Daoy (cell line): Measurements from ENCODE around the gene MEIOSIN. TPM values are rescaled to one million over a fixed set of nuclear protein-coding genes. Genes with fewer than 3 reads are reported as not detected.
A peak's percentile ranks its signal among the peaks of the same experiment; 100 is the strongest.

Source experiments
- DNase-seq: peaks from one replicate; pipeline ENCODE4 v3.0.0-alpha.2; 2015; ENCODE audit warnings: low read depth
- total RNA-seq: library from RNA; depleted of rRNA; stranded (reverse); fragments of >200 nt; shearing (Covaris generic); gene quantifications from 2 replicates; pipeline ENCODE4 v1.2.3, GENCODE V29; 2014

Gene MEIOSIN
- total RNA-seq, 1 experiment from 2014 or later = not detected

DNA sequence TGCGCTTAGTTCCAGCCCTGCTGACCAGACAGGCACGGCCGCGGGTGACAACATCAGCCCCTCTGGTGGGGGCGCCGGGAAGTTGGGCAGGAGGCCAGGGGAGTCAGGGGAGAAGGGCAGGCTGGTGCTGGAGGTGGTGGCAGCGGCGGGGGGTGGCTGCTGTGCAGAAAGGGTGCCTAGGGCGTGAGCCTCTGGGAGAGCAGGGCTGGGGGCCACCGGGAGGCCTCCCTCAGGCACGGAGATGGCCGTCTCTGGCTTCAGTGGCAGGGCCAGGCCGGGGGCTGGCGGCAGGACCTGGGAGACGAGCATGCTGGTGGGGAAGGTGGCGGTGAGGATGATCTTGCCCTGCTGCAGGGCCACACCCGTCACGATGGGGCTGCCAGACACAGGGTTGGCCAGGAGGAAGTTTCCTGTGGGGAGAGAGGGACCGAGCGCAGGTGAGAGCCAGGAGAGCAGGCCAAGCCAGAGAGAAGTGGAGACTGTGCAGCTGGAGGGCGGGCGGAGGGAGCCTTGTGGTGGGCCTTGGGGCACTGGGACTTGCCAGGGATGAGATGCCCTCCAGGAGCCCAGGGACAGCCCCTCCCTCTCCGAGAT, 32.6 kb downstream of the MEIOSIN start:
- DNase-seq = no peak

DNA sequence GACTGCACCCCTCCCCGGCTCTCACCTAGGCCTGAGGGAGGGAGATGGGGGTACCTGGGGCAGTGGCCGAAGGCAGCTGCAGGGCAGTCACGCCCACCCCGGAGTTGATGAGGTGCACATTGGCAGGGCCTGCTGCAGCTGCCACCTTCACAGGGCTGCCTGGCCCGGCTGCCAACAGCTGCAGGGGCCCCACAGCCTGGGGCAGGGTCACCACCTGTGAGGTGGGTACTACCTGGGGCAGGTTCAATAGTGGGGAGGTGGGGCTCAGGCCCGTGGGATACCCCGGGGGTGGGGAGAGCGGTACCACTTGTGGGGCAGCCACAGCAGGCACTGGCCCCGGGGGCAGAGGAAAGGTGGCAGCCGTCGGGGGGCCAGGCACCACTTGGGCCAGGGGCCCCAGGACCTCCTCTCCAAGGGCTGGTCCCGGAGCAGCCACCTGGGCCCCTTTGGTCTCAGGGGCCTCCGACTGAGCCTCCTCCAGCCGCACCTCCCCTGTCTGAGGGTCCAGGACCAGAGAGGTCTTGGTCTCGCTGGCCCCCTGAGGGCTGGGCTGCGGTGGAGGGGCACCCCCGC, 33.1 kb downstream of the MEIOSIN start:
- DNase-seq = no peak

DNA sequence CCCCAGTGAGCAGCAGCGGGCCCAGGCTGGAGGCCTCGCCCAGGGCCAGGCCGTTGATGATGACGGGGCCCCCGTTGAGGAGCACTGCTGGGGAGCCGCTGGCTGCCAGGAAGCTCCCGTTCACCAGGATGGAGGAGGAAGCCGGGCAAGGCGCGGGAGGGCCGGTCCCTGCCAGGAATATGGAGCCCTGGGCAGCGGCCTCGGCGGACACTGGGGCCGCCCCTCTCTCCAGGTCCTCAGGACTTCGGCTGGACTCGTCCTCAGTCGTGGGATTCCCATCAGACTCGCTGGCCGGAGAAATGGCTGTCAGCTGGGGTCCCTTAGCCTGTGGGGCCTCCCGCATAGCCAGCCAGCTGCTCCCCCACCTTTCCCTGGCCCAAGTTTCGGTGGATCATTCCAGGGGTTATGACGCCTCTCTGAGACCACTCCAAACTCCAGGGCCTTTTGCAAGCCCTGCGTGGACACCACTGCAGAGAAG, 33.7 kb downstream of the MEIOSIN start:
- DNase-seq = no peak

DNA sequence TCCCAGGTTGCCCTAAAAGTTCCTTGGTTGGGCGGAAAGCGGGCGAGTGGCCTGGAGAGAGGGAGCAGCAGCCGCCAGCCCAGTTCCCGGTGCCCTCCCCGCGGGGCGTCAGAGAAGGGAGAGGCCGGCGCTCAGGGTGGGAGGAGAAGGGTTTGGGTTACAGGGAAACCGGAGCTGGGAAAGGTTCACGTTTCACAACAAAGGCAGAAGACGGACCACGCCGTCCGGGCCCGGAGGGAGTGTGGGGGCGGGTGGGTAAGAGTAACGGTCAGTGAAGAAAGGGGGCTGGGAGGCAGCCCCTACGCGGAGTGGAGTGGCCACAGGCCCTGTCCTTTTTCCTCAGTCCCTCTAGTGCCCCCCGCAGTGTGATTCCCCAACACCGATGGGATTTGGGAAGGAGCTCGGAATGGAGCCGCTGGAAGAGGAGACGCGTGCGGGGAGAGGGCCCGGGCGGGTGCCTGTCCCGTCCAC, 34.2 kb downstream of the MEIOSIN start:
- peak; percentile 90 for DNase-seq

DNA sequence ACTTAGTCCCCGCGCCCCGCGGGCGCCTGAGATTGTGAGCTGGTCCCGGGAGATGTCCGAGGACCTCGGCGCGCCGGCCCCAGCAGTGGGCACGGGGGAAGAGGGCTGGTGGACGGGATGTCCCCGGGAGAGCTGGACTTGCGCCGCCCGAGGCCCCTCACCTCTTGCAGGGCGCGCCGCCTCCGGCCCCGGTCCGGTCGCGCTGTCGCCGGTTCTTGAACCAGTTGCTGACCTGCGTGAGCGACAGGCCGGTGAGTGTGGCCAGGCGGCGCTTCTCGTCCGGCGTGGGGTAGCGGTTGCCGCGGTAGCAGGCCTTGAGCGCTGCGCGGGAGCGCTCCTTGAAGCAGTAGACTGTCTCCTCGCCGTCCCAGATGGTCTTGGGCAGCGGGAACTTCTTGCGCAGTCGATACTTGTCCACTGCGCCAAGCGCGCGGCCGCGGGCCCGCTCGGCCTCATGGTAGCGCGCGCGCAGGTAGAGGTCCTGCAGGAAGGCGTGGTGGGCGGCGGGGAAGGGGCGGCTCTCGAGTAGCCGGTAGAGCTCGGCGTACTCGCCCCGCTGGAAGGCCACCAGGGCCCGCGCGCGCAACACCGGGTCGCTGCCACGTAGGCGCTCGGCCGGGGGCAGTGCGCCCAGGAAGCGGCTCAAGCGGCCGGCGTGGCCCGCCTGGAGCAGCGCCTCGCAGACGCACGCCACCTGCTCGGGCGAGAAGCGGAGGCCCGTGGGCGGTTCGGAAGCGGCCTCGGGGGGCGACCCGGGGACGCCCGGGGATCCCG, 34.8 kb downstream of the MEIOSIN start:
- DNase-seq = peak; percentile 80

DNA sequence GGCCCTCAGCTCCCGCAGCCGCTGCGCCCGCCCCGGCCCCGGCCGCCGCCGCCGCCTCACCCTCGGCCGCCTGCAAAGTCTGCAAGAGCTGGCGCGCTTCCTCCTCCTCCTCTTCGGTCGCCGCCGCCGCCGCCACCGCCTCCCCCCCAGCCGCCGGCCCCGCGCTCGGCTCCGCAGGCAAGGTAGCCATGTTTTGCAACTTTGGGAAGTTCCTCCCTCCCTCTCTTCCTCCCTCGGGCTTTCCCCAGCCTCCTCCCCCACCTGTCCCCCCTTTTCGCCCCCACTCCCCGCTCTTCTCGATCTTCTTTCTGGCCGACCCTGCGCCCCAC, 35.4 kb downstream of the MEIOSIN start:
- DNase-seq = peak; percentile 74

DNA sequence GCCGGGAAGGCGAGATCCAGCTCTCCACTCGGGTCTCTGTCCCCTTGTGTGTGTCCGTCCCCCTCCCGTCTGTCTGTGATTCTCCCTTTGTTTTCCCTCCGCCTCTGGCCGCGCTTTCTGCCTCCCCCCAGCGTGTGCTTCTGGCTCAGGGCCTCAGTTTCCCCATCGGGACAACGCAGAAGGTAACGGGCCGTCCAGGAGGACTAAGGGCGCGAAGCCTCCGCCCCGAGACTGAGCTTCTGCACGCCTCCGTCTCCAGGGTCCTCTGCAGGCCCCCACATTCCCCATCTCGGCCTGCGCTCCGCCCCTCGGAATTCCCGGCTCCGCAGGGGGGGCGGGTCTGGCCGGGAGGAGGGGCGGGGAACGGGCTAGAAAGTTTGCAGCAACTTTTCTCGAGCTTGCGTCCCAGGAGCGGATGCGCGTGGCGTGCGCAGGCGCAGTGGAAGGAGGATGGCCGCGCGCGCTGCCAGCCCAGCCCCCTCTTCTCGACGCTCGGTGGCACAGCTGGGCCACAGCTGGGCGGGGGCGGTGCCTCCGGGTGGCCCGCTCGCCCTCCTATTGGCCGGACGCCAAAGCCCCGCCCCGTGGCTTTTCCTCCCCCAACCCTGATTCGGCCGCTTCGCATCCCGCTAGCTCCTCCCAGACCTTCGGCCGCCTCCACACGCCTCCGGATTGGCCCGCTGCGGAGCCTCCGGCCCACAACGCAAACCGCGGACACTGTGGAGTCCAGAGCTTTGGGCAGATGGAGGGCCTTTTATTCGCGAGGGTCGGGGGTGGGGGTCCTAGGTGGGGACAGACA, 35.9 kb downstream of the MEIOSIN start, which contains the start of gene SIX5:
Gene SIX5, minus strand, starts transcription at position 269 of the 799 bp plus-strand sequence. CDS start 408 bp downstream, outside the sequence.
- DNase-seq = peak; percentile 100

DNA sequence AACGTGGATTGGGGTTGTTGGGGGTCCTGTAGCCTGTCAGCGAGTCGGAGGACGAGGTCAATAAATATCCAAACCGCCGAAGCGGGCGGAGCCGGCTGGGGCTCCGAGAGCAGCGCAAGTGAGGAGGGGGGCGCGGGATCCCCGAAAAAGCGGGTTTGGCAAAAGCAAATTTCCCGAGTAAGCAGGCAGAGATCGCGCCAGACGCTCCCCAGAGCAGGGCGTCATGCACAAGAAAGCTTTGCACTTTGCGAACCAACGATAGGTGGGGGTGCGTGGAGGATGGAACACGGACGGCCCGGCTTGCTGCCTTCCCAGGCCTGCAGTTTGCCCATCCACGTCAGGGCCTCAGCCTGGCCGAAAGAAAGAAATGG, 36.6 kb downstream of the MEIOSIN start:
- DNase-seq = no peak

DNA sequence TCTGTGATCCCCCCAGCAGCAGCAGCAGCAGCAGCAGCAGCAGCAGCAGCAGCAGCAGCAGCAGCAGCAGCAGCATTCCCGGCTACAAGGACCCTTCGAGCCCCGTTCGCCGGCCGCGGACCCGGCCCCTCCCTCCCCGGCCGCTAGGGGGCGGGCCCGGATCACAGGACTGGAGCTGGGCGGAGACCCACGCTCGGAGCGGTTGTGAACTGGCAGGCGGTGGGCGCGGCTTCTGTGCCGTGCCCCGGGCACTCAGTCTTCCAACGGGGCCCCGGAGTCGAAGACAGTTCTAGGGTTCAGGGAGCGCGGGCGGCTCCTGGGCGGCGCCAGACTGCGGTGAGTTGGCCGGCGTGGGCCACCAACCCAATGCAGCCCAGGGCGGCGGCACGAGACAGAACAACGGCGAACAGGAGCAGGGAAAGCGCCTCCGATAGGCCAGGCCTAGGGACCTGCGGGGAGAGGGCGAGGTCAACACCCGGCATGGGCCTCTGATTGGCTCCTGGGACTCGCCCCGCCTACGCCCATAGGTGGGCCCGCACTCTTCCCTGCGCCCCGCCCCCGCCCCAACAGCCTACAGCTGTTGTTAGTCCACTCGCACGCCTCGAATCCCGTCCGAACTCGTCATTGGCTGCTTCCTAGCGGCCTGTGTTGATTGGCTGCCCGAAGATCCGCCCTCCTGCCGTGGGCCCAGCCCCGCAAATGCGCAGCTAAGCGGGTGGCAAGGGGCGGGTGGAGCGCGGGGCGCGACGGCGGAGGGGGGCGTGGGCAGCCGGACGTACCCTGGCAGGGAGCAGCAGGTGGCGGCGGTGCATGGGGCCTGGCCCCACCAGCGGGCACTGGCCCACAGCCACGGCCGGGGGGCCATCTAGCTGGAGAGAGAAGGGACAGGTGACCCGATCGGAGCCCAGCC, 37.2 kb downstream of the MEIOSIN start:
- DNase-seq = peak; percentile 97

DNA sequence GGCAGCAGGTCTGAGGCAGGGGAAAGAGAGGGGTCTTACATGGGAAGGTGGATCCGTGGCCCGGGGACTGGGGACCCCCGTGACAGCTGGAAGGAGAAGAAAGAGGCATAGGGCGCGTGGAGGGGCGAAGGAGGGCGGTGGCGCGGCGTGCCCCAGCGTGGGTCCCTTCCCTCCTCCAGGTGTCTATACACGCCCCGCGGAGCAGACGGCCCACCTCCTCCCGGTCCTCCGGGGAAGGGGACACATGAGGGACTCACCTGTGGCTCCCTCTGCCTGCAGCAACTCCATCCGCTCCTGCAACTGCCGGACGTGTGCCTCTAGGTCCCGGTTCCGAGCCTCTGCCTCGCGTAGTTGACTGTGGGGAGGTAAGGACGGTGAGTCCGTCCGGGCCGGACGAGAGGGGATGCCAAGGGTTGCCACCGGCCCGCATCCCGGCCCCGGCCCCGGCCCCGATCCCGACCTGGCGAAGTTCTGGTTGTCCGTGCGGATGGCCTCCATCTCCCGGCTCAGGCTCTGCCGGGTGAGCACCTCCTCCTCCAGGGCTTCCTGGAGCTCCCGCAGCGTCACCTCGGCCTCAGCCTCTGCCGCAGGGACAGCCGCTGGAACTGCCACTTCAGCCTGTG, 38.2 kb downstream of the MEIOSIN start:
- DNase-seq = no peak

DNA sequence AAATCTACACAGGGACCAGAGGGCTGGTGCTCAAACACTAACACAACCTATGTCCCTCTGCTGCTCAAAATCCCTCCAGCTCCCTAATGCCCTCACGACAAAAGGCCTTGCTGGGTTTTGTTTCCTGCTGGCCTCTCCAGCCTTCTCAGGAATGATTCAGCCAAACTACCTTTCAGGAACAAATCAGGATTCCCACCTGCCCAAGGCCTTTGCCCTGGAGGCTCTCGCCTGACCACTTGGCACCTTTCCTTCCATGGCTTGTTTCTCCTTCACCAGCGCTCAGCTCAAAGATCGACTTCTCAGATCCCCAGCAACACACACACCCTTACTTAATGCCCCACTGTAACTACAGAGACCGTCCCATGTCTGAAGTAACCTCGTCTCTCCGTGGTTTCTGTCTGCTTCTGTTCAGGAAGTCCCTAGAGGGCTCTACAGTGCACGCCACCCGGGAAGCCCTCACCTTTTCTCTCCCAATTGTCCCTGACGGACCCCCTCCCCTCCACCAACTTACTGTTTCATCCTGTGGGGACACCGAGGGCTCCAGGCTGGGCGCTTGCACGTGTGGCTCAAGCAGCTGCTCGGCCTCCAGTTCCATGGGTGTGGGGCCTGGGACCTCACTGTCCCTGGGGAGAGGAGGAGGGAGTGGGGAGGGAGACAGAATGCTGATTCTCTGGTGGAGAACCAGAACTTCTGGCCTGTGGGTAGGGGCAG, 39.0 kb downstream of the MEIOSIN start:
- no peak for DNase-seq

DNA sequence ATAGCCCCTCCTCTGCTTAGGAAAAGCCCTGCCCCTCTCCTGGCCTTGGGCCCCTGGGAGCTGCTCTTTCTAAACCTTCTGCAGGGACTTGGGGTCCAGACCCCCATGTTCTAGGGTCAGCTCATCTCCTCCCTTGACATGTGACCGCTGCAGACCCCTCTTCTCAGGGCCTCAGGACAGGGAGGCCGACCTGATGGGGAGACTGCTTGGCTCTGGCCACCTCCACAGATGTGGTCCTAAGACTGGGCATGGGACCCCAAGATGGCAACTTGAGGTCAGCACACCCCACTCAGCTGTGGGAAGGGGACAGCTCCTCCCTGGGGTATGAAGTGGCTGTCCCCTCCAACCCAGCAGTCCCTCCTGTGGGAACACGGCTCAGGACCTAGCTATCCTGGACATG, 39.7 kb downstream of the MEIOSIN start:
- DNase-seq = no peak

DNA sequence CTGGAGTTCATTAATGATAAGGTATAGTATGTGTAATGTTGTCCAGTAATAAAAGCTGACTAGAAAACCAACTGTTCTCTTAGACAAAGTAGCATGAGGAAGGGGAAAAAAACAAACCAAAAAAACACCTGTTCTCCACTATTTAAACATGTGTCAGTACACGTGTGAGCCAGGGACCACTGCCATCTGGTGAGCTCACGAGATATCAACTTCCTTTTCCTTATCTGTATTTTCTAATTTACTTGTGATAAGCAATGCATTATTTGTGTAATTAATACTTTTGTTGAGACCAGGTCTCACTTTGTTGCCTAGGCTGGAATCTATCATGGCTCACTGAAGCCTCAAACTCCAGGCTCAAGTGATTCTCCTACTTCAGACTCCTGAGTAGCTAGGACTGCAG, 40.1 kb downstream of the MEIOSIN start:
- DNase-seq = no peak

DNA sequence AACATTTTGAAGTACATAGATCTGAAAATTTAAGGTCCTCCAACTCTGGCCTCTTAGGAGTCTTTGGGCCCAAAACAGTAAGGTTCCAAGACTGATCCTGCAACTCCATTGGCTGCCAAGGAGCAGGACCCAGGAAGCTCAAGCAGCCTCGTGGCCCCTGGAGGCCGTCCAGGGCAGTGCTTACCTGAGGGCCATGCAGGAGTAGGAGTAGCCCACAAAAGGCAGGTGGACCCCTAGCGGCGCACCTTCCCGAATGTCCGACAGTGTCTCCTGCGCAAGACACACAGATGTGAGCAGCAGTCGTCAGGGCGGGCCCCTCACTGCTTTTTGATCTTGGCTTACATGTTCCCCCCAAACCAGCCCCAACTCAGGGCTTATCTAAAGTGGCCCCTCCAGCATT, 41.5 kb downstream of the MEIOSIN start:
- DNase-seq = no peak

DNA sequence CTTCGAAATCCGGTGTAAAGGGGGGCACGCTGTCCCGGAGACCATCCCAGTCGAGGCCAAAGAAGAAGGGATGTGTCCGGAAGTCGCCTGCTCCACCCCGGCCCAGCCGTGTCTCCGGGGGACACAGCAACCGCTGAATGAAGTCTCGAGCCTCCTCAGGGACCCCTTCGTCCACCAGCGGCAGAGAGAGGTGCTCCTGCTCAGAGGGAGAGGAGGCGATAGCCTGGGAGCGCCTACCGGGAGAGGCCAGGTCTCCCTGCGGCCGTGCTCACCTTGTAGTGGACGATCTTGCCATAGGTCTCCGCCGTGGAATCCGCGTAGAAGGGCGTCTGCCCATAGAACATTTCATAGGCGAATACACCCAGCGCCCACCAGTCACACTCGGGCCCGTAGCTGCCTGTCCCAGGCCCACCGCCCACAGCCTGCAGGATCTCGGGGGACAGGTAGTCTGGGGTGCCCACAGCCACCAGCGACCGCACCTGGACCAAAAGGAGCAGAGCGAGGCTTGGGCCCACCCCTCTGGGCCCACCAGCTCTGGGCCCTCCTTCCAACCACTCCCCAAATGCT, 44.2 kb downstream of the MEIOSIN start:
- no peak for DNase-seq

DNA sequence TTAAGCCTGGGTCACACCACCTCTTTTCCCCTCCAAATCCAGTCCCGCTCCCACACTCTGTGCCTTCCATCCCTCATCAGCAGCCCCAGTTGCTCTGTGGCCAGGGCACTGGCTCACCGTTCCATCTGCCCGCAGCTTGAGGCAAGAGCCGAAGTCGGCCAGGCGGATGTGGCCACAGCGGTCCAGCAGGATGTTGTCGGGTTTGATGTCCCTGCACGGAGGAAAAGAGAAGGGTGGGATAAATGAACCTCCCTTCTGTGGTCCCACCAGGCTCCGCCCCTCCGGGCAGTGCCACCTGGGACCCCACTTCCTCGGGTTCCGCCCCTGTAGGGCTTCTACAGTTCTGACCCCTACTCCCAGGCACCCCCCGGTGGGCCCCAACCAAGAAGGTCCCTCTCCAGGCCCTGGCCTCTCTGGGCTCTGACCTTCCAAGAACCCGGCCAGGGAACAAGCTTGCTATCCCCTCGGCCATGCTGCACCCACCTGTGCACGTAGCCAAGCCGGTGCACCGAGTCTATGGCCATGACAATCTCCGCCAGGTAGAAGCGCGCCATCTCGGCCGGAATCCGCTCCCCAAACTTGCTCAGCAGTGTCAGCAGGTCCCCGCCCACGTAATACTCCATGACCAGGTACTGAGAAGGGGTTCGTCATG, 44.9 kb downstream of the MEIOSIN start:
- DNase-seq = no peak

DNA sequence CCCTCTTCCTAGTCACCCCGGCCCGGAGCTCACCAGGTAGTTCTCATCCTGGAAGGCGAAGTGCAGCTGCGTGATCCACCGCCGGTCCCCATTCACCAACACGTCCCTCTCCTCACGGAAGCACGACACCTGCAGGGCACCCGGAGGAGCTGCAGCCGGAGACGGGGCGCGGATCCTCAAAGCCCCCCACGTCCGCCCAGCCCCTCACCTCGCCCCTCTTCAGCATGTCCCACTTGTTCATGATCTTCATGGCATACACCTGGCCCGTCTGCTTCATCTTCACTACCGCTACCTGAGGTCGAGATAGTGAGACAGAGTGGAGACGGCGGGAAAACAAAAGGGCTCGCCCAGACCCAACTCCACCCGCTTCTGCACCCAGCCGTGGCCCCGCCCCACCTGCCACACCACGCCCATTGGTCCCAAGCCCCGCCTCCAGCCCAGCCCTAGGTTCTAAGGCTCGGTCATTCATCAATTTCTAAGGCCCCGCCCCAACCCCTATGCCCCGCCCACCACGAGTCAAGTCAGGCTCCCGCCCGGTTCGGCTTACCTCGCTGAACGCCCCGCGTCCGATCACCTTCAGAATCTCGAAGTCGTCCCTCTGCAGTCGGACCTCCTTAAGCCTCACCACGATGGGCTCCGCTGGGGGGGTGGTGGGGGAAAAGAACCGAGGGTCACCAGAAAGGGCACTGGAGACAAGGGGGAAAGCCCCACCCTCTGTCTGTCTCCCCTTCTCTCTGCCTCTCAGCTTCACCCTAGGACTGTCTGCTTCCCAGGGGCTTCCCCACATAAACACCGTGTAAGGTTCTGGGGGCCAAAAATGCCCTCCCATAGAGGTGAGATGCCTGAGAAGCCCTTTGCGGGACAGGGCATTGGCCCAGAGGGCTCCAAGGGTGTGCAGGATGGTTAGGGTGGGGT, 46.2 kb downstream of the MEIOSIN start:
- peak; percentile 70 for DNase-seq

DNA sequence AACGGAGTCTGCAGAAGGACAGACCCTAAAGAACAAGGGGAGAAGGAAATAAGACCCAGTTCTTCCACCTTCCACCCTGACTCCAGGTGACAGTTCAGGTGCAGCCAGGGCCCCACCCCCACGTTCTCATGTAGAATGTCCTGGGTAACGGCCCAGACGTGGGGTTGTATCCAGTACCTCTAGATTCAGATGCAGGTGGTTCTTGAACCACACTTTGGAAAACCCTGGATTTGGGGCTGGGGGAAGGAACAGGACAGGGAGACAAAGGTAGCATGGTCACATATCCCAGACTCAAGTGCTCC, 46.9 kb downstream of the MEIOSIN start:
- DNase-seq = no peak
